NT2/D1 (cell line): ENCODE measurements around the gene BPNT1.

Experiments used
- SUZ12 ChIP-seq: IDR thresholded peaks from 2 replicates; pipeline ENCODE4 v1.6.1; 2011; ENCODE audit not compliant: insufficient read length, insufficient read depth; ENCODE audit errors: extremely low read depth
- YY1 ChIP-seq: IDR thresholded peaks from 2 replicates; pipeline ENCODE4 v1.6.1; 2011; ENCODE audit not compliant: insufficient read length, insufficient read depth
- ZNF274 ChIP-seq: IDR thresholded peaks from 2 replicates; pipeline ENCODE4 v1.6.1; 2011; ENCODE audit warnings: mild to moderate bottlenecking, low read depth, low read length

DNA sequence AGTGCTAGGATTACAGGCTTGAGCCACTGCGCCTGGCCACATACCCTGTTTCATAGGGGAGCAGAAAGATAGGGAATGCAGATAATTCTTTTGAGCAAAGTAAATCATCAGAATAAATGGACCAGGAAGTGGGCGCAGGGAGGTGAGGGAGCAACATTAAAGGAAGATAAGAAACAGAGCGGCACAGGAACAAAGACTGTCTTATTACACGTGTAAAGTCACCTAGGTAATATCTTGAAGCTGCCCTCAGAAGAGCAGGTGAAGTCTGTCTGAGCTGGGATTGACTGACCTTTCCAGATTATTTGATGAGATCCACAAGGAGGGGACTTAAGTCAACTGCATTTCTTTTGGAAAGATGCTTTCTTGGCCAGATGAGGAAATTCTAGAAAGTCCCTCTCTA lies 50.9 kb downstream of the BPNT1 start:
- TF ChIP-seq SUZ12, result no peak
- TF ChIP-seq YY1, result no peak
- TF ChIP-seq ZNF274, result no peak
